Measurements from ENCODE around the gene KDM6B. TPM values are rescaled to one million over a fixed set of nuclear protein-coding genes. Genes with fewer than 3 reads are reported as not detected.
"Not testable (repeated sequence)": the region's sequence is repeated elsewhere in the genome, so short reads cannot be mapped to it uniquely, and the experiment has no call there.

The KDM6B gene
- total RNA-seq, 1 experiment from 2014 or later, result 29.0 TPM

DNA sequence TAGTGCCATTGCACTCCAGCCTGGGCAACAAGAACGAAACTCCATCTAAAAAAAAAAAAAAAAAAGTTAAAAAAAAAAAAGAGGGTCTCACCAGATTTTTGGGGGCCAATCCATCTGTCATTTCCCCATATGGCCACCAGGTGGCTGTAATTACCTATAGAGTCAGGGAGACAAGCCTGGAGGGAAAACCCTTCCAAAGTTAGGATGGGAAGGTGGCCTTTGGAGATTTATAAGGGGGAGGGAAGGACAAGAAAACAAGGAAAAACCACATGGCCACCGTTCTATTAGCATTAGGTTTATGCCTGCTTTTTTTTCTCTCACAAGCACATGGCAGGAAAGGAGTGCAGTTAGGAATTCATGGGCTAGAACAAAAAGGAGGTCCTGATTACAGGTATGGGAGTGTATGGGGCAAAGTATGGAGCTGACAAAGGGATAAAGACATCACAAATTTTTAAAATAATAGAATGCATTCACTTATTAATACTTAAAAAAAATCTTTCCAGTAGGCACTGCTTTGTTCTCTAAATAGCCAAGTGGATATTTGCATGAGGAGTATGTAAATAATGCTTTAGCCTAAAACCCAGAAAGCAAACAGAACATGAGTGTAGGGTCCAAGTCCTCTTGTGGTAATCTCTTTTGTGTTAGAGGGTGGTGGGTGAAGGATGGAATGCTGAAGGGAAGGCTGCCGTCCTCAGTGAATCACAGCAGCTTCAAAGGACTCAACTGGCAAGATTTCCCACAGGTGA is 28.8 kb downstream of the KDM6B start:
- no peak overlapping the region for H3K27ac Mint-ChIP-seq (ENCODE audit: unreplicated experiment)

DNA sequence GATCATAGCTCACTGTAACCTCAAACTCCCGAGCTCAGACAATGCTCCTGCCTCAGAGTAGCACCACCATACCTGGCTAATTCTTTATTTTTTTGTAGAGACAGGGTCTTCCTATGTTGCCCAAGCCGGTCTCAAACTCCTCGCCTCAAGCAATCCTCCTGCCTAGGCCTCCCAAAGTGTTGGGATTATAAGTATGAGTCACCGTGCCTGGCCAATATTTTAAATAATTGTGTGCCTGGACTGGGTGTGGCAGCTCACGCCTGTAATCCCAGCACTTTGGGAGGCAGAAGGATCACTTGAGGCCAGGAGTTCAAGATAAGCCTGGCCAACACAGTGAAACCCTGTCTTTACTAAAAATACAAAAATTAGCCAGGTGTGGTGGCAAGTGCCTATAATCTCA is 30.4 kb downstream of the KDM6B start:
- CTCF ChIA-PET, result interaction anchor here (0.6 kb wide), 1 partner anchor 1811 kb away, joined by 4 read pairs; no protein-coding TSS in a partner anchor
- H3K4me3 Mint-ChIP-seq (ENCODE audit: low read depth, unreplicated experiment); H3K9me3 Mint-ChIP-seq (ENCODE audit: low read depth, unreplicated experiment); H3K27me3 Mint-ChIP-seq (ENCODE audit: unreplicated experiment); H3K36me3 Mint-ChIP-seq (ENCODE audit: insufficient read depth, unreplicated experiment); DNase-seq; H3K4me1 Mint-ChIP-seq (ENCODE audit: low read depth, unreplicated experiment); H3K27ac Mint-ChIP-seq (ENCODE audit: unreplicated experiment); BruUV-seq (replicated peaks): not testable (repeated sequence)
- intact Hi-C loops (cut with micrococcal nuclease; ENCODE audit: unreplicated experiment), result loop anchor here (5.0 kb wide), 1 partner anchor 33 kb away; no protein-coding TSS in a partner anchor

More for the DNA sequence above, 28.8 kb downstream of the KDM6B start:
- Mint-ChIP-seq H3K4me1 (ENCODE audit: low read depth, unreplicated experiment) (peaks cover 9% of the 10 kb centered on the region), H3K27me3 (ENCODE audit: unreplicated experiment) (no peaks in the 10 kb centered on the region), H3K4me3 (ENCODE audit: low read depth, unreplicated experiment) (no peak overlapping the region), H3K36me3 (ENCODE audit: insufficient read depth, unreplicated experiment) (peaks cover 8% of the 10 kb centered on the region), H3K9me3 (ENCODE audit: low read depth, unreplicated experiment) (no peaks in the 10 kb centered on the region)
- TF ChIP-seq, protein P1, sequence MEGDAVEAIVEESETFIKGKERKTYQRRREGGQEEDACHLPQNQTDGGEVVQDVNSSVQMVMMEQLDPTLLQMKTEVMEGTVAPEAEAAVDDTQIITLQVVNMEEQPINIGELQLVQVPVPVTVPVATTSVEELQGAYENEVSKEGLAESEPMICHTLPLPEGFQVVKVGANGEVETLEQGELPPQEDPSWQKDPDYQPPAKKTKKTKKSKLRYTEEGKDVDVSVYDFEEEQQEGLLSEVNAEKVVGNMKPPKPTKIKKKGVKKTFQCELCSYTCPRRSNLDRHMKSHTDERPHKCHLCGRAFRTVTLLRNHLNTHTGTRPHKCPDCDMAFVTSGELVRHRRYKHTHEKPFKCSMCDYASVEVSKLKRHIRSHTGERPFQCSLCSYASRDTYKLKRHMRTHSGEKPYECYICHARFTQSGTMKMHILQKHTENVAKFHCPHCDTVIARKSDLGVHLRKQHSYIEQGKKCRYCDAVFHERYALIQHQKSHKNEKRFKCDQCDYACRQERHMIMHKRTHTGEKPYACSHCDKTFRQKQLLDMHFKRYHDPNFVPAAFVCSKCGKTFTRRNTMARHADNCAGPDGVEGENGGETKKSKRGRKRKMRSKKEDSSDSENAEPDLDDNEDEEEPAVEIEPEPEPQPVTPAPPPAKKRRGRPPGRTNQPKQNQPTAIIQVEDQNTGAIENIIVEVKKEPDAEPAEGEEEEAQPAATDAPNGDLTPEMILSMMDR (IDR thresholded peaks at IDR 0.05; ENCODE audit: unreplicated experiment), result peak; percentile 68
- DNase-seq, result peak; percentile 32
- intact Hi-C loops (cut with micrococcal nuclease; ENCODE audit: unreplicated experiment), result loop anchor here (2.0 to 5.0 kb wide), 2 partner anchors 34 to 128 kb away; no protein-coding TSS in a partner anchor
- no TSS peak for BruUV-seq (replicated peaks)
- CTCF ChIA-PET, result interaction anchor here (0.5 to 1.2 kb wide), 4 partner anchors 23 to 1655 kb away, joined by 3 to 6 read pairs (median 4); no protein-coding TSS in a partner anchor

DNA sequence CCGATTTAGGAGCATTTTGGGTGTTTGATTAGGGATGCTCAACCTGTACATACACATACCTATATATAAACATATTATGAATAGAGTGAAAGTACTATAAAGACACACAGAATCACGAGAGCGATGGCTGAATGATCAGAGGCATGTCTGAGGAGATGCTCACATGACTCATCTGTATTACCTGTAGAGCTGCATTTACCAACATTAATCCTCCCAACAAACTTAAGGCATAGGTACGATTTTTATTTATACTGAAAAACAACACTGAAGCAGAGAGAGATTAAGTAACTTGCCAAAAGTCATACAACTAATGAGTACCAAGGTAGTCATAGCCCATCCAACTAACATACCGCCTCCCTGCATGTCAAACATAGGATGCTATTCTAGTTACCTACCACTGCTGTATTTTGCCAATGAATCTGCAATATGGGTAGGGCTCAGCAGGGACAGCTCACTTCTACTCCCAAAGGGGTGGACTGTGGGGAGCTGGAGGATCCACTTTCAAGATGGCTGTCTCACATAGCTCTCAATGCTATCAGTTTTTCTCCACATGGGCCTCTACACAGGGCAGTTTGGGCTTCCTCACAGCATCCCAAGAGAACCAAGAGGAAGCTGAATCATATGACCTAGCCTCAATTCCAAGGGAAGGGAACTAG is 31.1 kb downstream of the KDM6B start:
- H3K9me3 Mint-ChIP-seq (ENCODE audit: low read depth, unreplicated experiment), result no peaks in the 10 kb centered on the region
- BruUV-seq (replicated peaks), result no TSS peak
- H3K4me1 Mint-ChIP-seq (ENCODE audit: low read depth, unreplicated experiment), result peaks cover 9% of the 10 kb centered on the region
- DNase-seq, result no peak
- H3K27me3 Mint-ChIP-seq (ENCODE audit: unreplicated experiment), result no peaks in the 10 kb centered on the region
- CTCF ChIA-PET, result no interaction called here
- H3K4me3 Mint-ChIP-seq (ENCODE audit: low read depth, unreplicated experiment), result no peak overlapping the region
- H3K27ac Mint-ChIP-seq (ENCODE audit: unreplicated experiment), result no peak overlapping the region
- intact Hi-C loops (cut with micrococcal nuclease; ENCODE audit: unreplicated experiment), result loop anchor here (5.0 kb wide), 1 partner anchor 32 kb away; no protein-coding TSS in a partner anchor
- H3K36me3 Mint-ChIP-seq (ENCODE audit: insufficient read depth, unreplicated experiment), result peaks cover 4% of the 10 kb centered on the region
- TF ChIP-seq, protein P1 (IDR thresholded peaks at IDR 0.05; ENCODE audit: unreplicated experiment), result no peak

DNA sequence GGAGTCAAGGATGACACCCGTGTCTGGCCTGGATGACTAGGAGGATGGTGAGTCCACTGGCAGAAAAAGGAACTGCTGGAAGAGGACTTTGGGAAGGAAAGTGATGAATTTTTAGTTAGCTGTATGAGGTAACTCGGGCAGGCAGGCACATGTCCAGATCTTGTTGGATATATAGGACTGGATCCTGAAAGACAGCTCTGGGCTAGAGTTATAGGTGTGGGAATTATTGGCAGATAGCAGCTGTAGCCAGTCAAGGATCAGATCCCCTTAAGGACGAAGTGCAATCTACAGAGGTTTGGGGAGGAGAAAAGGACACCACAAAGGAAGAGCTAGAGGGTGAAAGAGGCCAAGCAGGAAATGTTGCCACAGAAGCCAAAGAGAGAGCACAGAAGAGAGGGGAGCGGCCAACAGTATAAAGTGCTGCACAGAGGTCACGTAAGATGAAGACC is 33.9 kb downstream of the KDM6B start:
- H3K4me3 Mint-ChIP-seq (ENCODE audit: low read depth, unreplicated experiment), result no peak overlapping the region

More for the DNA sequence above, 33.9 kb downstream of the KDM6B start:
- Mint-ChIP-seq H3K9me3 (ENCODE audit: low read depth, unreplicated experiment) (no peaks in the 10 kb centered on the region), H3K36me3 (ENCODE audit: insufficient read depth, unreplicated experiment) (peaks cover 4% of the 10 kb centered on the region), H3K4me1 (ENCODE audit: low read depth, unreplicated experiment) (peaks cover 2% of the 10 kb centered on the region), H3K27ac (ENCODE audit: unreplicated experiment) (no peak overlapping the region), H3K27me3 (ENCODE audit: unreplicated experiment) (no peaks in the 10 kb centered on the region)
- no TSS peak for BruUV-seq (replicated peaks)
- CTCF ChIA-PET, result no interaction called here
- intact Hi-C loops (cut with micrococcal nuclease; ENCODE audit: unreplicated experiment), result no loop called here
- DNase-seq, result no peak
- TF ChIP-seq, protein P1 (IDR thresholded peaks at IDR 0.05; ENCODE audit: unreplicated experiment), result no peak

All from Calu3 (cell line).